H9 (cell line): ENCODE data around the gene PHTF1. TPM values are rescaled to one million over a fixed set of nuclear protein-coding genes. Genes with fewer than 3 reads are reported as not detected.

Source experiments
- DNase-seq: peaks from one replicate; pipeline ENCODE4 v3.0.0-alpha.2; 2017
- H2AFZ ChIP-seq: one replicate; pipeline ENCODE4 v1.6.1; 2013; ENCODE audit warnings: mild to moderate bottlenecking, low read length, control low read depth, moderate library complexity
- H2AK5ac ChIP-seq: 2 replicates; pipeline ENCODE4 v1.6.1; 2013; ENCODE audit warnings: low read length, control low read depth, mixed read lengths; ENCODE audit not compliant: insufficient read length
- H2BK120ac ChIP-seq: one replicate; pipeline ENCODE4 v1.6.1; 2013; ENCODE audit warnings: low read depth, mild to moderate bottlenecking, low read length, control low read depth, inconsistent platforms; ENCODE audit not compliant: poor library complexity, severe bottlenecking
- H2BK12ac ChIP-seq: 2 replicates; pipeline ENCODE4 v1.6.1; 2013; ENCODE audit warnings: low read length, control low read depth, mixed read lengths, low read depth; ENCODE audit not compliant: insufficient read length
- H2BK15ac ChIP-seq: 2 replicates; pipeline ENCODE4 v1.6.1; 2013; ENCODE audit warnings: low read depth, low read length, control low read depth
- H2BK20ac ChIP-seq: one replicate; pipeline ENCODE4 v1.6.1; 2013; ENCODE audit warnings: low read depth, mild to moderate bottlenecking, low read length, control low read depth, inconsistent platforms; ENCODE audit not compliant: poor library complexity, severe bottlenecking
- H2BK5ac ChIP-seq: 2 replicates; pipeline ENCODE4 v1.6.1; 2013; ENCODE audit warnings: low read length, control low read depth, mixed read lengths; ENCODE audit not compliant: insufficient read length
- H3K14ac ChIP-seq: 2 replicates; pipeline ENCODE4 v1.6.1; 2013; ENCODE audit warnings: low read length, control low read depth; ENCODE audit not compliant: insufficient read depth
- H3K18ac ChIP-seq: 2 replicates; pipeline ENCODE4 v1.6.1; 2013; ENCODE audit warnings: low read depth, mild to moderate bottlenecking, mixed read lengths, low read length, control low read depth; ENCODE audit not compliant: insufficient read length
- H3K23ac ChIP-seq: 2 replicates; pipeline ENCODE4 v1.6.1; 2013; ENCODE audit warnings: low read length, control low read depth, mixed read lengths, low read depth; ENCODE audit not compliant: insufficient read length
- H3K23me2 ChIP-seq: 2 replicates; pipeline ENCODE4 v1.6.1; 2013; ENCODE audit warnings: low read depth, mild to moderate bottlenecking, mixed read lengths, low read length, control low read depth; ENCODE audit not compliant: insufficient read length, poor library complexity, severe bottlenecking
- H3K27ac ChIP-seq: 2 replicates; pipeline ENCODE4 v1.5.1; 2013; ENCODE audit warnings: low read length, control low read depth, mixed read lengths, low read depth; ENCODE audit not compliant: insufficient read length
- H3K27me3 ChIP-seq: 2 replicates; pipeline ENCODE4 v1.6.1; 2013; ENCODE audit warnings: low read length, control low read depth, inconsistent platforms; ENCODE audit not compliant: insufficient read depth
- H3K4ac ChIP-seq: 2 replicates; pipeline ENCODE4 v1.6.1; 2013; ENCODE audit warnings: low read depth, mild to moderate bottlenecking, control low read depth, inconsistent platforms, low read length, moderate library complexity
- H3K4me1 ChIP-seq: 2 replicates; pipeline ENCODE4 v1.6.1; 2013; ENCODE audit warnings: low read length, control low read depth, inconsistent platforms; ENCODE audit not compliant: insufficient read depth
- H3K4me2 ChIP-seq: 2 replicates; pipeline ENCODE4 v1.6.1; 2013; ENCODE audit warnings: low read length, control low read depth, mixed read lengths; ENCODE audit not compliant: insufficient read length, insufficient read depth
- H3K56ac ChIP-seq: 2 replicates; pipeline ENCODE4 v1.6.1; 2013; ENCODE audit warnings: low read depth, mild to moderate bottlenecking, mixed read lengths, low read length, control low read depth; ENCODE audit not compliant: insufficient read length
- H3K79me1 ChIP-seq: 2 replicates; pipeline ENCODE4 v1.6.1; 2013; ENCODE audit warnings: low read depth, mild to moderate bottlenecking, moderate library complexity, low read length, control low read depth, inconsistent platforms; ENCODE audit not compliant: insufficient read depth, poor library complexity, severe bottlenecking
- H3K79me2 ChIP-seq: 2 replicates; pipeline ENCODE4 v1.6.1; 2013; ENCODE audit warnings: low read length, control low read depth, inconsistent platforms; ENCODE audit not compliant: insufficient read depth
- H3K9ac ChIP-seq: 2 replicates; pipeline ENCODE4 v1.6.1; 2013; ENCODE audit warnings: low read length, control low read depth, mixed read lengths; ENCODE audit not compliant: insufficient read length; ENCODE audit errors: extremely low read depth
- H3K9me3 ChIP-seq: one replicate; pipeline ENCODE4 v1.6.1; 2013; ENCODE audit warnings: low read depth, low read length, inconsistent platforms; ENCODE audit not compliant: control insufficient read depth
- H3T11ph ChIP-seq: one replicate; pipeline ENCODE4 v1.6.1; 2013; ENCODE audit warnings: mild to moderate bottlenecking, low read length, control low read depth, inconsistent platforms
- H4K20me1 ChIP-seq: one replicate; pipeline ENCODE4 v1.6.1; 2013; ENCODE audit not compliant: control insufficient read depth, insufficient read length, insufficient read depth
- H4K5ac ChIP-seq: 2 replicates; pipeline ENCODE4 v1.6.1; 2013; ENCODE audit warnings: low read depth, mild to moderate bottlenecking, mixed read lengths, low read length, control low read depth; ENCODE audit not compliant: insufficient read length
- H4K8ac ChIP-seq: replicated peaks from 2 replicates; pipeline ENCODE4 v1.6.1; 2013; ENCODE audit warnings: low read length, control low read depth, mixed read lengths, low read depth; ENCODE audit not compliant: insufficient read length
- H4K91ac ChIP-seq: 2 replicates; pipeline ENCODE4 v1.6.1; 2013; ENCODE audit warnings: low read depth, mild to moderate bottlenecking, moderate library complexity, mixed read lengths, low read length, control low read depth; ENCODE audit not compliant: insufficient read length
- H3K27ac Mint-ChIP-seq, 3 experiments: 2 replicates in 2 of 3; 3 replicates in 1 of 3; pipeline ENCODE4 v1.8.0; 2020 to 2021; ENCODE audit warnings: mixed read lengths in 3 of 3, mild to moderate bottlenecking in 1 of 3, moderate library complexity in 1 of 3
- H3K27me3 Mint-ChIP-seq: 2 replicates; pipeline ENCODE4 v1.8.0; 2021; ENCODE audit warnings: low read depth, mild to moderate bottlenecking, moderate library complexity, mixed read lengths
- H3K36me3 Mint-ChIP-seq, 3 experiments: 2 replicates in 2 of 3; 3 replicates in 1 of 3; pipeline ENCODE4 v1.8.0; 2020 to 2021; ENCODE audit warnings: low read depth in 3 of 3, mixed read lengths in 3 of 3; ENCODE audit not compliant: insufficient read depth in 1 of 3
- H3K4me1 Mint-ChIP-seq, 2 experiments: 2 replicates each; pipeline ENCODE4 v1.8.0; 2020; ENCODE audit warnings: mixed read lengths in 2 of 2
- H3K4me3 Mint-ChIP-seq, 2 experiments: 2 replicates in 1 of 2; 3 replicates in 1 of 2; pipeline ENCODE4 v1.8.0; 2020 to 2021; ENCODE audit warnings: mild to moderate bottlenecking in 2 of 2, mixed read lengths in 2 of 2, moderate library complexity in 1 of 2
- H3K9me3 Mint-ChIP-seq, 2 experiments: 2 replicates in 1 of 2; 3 replicates in 1 of 2; pipeline ENCODE4 v1.8.0; 2020; ENCODE audit warnings: mild to moderate bottlenecking in 2 of 2, mixed read lengths in 2 of 2, moderate library complexity in 1 of 2
- WGBS: extraction: QIAGEN DNeasy Blood & Tissue Kit; methylation state at CpG from one replicate; pipeline ENCODE4 v1.1.7; 2013; ENCODE audit warnings: missing lambda C conversion rate, low lambda C conversion rate, mixed read lengths; ENCODE audit not compliant: insufficient read length; ENCODE audit errors: extremely low coverage; 5-methylcytosine and 5-hydroxymethylcytosine counted together
- total RNA-seq: library from RNA; stranded (reverse); gene quantifications from 2 replicates; pipeline ENCODE4 v1.2.1, GENCODE V29; 2021
- TF ChIP-seq, protein P1 (sequence below): fragments of 200-600 bp; sonication (generic); conservative IDR thresholded peaks from 3 replicates; pipeline ENCODE4 v1.8.0; 2021; ENCODE audit warnings: antibody characterized with exemption, mild to moderate bottlenecking

The PHTF1 gene
- total RNA-seq, 1 experiment from 2014 or later = 28.4 TPM

GRCh38 chr1:113805256-113805531, 45.9 kb upstream of the PHTF1 start:
- H3K27ac ChIP-seq = no peak overlapping the region
- H3K23ac ChIP-seq = no peak overlapping the region
- H2AFZ ChIP-seq = no peak overlapping the region
- no peak overlapping the region for H3K18ac ChIP-seq
- Mint-ChIP-seq H3K36me3 (peaks cover 3 to 16% (median 11%) of the 10 kb centered on the region in 3 experiments; a peak in 6 of 7 replicates), H3K27me3 (no peaks in the 10 kb centered on the region), H3K4me3 (no peak overlapping the region), H3K4me1 (peaks cover 17 to 18% of the 10 kb centered on the region in 2 experiments), H3K9me3 (0 out of 5 replicates have a peak, but pooled peaks cover 0 to 3% of the 10 kb centered on the region in 2 experiments), H3K27ac (peak overlapping the region in 1 of 3 experiments; percentile 74; a peak in 2 of 7 replicates)
- H2BK20ac ChIP-seq = no peak overlapping the region
- H3K27me3 ChIP-seq = no peaks in the 10 kb centered on the region
- H3K23me2 ChIP-seq = no peaks in the 10 kb centered on the region
- no peak overlapping the region for H4K8ac ChIP-seq
- H3K79me2 ChIP-seq = peaks cover 17% of the 10 kb centered on the region; the same call in 1 of the 2 replicates
- no peaks in the 10 kb centered on the region for H3K4me1 ChIP-seq
- no peak overlapping the region for H2BK5ac ChIP-seq
- H3K4me2 ChIP-seq = no peak overlapping the region
- H4K20me1 ChIP-seq = no peaks in the 10 kb centered on the region
- H2BK12ac ChIP-seq = no peak overlapping the region
- no peak overlapping the region for H3K9ac ChIP-seq
- no peak overlapping the region for H4K91ac ChIP-seq
- no peak overlapping the region for H3K14ac ChIP-seq
- H3T11ph ChIP-seq = no peak overlapping the region
- H3K79me1 ChIP-seq = peaks cover 11% of the 10 kb centered on the region
- TF ChIP-seq, protein P1, sequence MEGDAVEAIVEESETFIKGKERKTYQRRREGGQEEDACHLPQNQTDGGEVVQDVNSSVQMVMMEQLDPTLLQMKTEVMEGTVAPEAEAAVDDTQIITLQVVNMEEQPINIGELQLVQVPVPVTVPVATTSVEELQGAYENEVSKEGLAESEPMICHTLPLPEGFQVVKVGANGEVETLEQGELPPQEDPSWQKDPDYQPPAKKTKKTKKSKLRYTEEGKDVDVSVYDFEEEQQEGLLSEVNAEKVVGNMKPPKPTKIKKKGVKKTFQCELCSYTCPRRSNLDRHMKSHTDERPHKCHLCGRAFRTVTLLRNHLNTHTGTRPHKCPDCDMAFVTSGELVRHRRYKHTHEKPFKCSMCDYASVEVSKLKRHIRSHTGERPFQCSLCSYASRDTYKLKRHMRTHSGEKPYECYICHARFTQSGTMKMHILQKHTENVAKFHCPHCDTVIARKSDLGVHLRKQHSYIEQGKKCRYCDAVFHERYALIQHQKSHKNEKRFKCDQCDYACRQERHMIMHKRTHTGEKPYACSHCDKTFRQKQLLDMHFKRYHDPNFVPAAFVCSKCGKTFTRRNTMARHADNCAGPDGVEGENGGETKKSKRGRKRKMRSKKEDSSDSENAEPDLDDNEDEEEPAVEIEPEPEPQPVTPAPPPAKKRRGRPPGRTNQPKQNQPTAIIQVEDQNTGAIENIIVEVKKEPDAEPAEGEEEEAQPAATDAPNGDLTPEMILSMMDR = no peak
- H3K4ac ChIP-seq = no peak overlapping the region
- H2BK120ac ChIP-seq = no peak overlapping the region
- H4K5ac ChIP-seq = no peak overlapping the region
- DNase-seq = no peak
- no peaks in the 10 kb centered on the region for H3K9me3 ChIP-seq
- WGBS = no CpG with 5 or more reads among the region's 6 CpGs
- no peak overlapping the region for H3K56ac ChIP-seq
- H2BK15ac ChIP-seq = no peak overlapping the region
- no peak overlapping the region for H2AK5ac ChIP-seq
